SU-DHL-6 (cell line): Measurements from ENCODE around the gene OCSTAMP.

Source experiments
- CTCF ChIP-seq: fragments of 200-600 bp; sonication (generic); IDR thresholded peaks from one replicate; pipeline ENCODE4 v1.5.1; 2017; ENCODE audit warnings: antibody characterized with exemption, mild to moderate bottlenecking, low read length, moderate library complexity; ENCODE audit not compliant: insufficient read depth, poor library complexity, severe bottlenecking
- EZH2phosphoT487 ChIP-seq: fragments of 200-600 bp; sonication (generic), shearing (Covaris generic); conservative IDR thresholded peaks from 2 replicates; pipeline ENCODE4 v1.6.1; 2018; ENCODE audit warnings: mild to moderate bottlenecking, antibody characterized with exemption, low read length, moderate library complexity, mixed read lengths

- no peak for TF ChIP-seq EZH2phosphoT487
- TF ChIP-seq CTCF = no peak
These were observed at the start of gene OCSTAMP for GRCh38 chr20:46550461-46550860.
